NCI-H446 treated with DMSO at 0.1 percent for 48 hours (cell line): Measurements from ENCODE around the gene TSPAN3.

Source experiments
- DNase-seq: peaks from one replicate; lab custom pipeline; 2025; lab: John Stamatoyannopoulos, UW

The TSPAN3 gene

GRCh38 chr15:77084436-77084835 is 13.5 kb upstream of the TSPAN3 start:
- DNase-seq, result no peak

- DNase-seq, result peak; percentile 30
Observed at GRCh38 chr15:77083381-77084160, 12.7 kb upstream of the TSPAN3 start.

GRCh38 chr15:77081971-77082370 is 11.1 kb upstream of the TSPAN3 start:
- no peak for DNase-seq

- no peak for DNase-seq
Observed at GRCh38 chr15:77076323-77076915, 5.5 kb upstream of the TSPAN3 start.

- DNase-seq, result no peak
Observed at GRCh38 chr15:77075528-77075927, 4.6 kb upstream of the TSPAN3 start.

GRCh38 chr15:77074350-77074749 is 3.4 kb upstream of the TSPAN3 start:
- DNase-seq, result no peak

- DNase-seq, result no peak
Observed at GRCh38 chr15:77071305-77072223, 655 bp upstream of the TSPAN3 start.

GRCh38 chr15:77070180-77070494 is 772 bp downstream of the TSPAN3 start:
- DNase-seq, result no peak

- no peak for DNase-seq
Observed at GRCh38 chr15:77069521-77070121, 1.3 kb downstream of the TSPAN3 start.

GRCh38 chr15:77068633-77069032 is 2.3 kb downstream of the TSPAN3 start:
- DNase-seq, result no peak

GRCh38 chr15:77067691-77068367 is 3.1 kb downstream of the TSPAN3 start:
- DNase-seq, result no peak

- DNase-seq, result no peak
Observed at GRCh38 chr15:77066971-77067690, 3.8 kb downstream of the TSPAN3 start.

- DNase-seq, result no peak
Observed at GRCh38 chr15:77064539-77065308, 6.2 kb downstream of the TSPAN3 start.

- no peak for DNase-seq
Observed at GRCh38 chr15:77064063-77064462, 6.8 kb downstream of the TSPAN3 start.

- DNase-seq, result no peak
Observed at GRCh38 chr15:77063249-77063648, 7.7 kb downstream of the TSPAN3 start.

- peak; percentile 11 for DNase-seq
Observed at GRCh38 chr15:77060546-77060945, 10.4 kb downstream of the TSPAN3 start.

GRCh38 chr15:77059786-77060361 is 11.0 kb downstream of the TSPAN3 start:
- DNase-seq, result no peak

GRCh38 chr15:77058468-77058867 is 12.4 kb downstream of the TSPAN3 start:
- DNase-seq, result no peak

GRCh38 chr15:77057685-77058084 is 13.2 kb downstream of the TSPAN3 start:
- DNase-seq, result no peak

GRCh38 chr15:77057072-77057471 is 13.8 kb downstream of the TSPAN3 start:
- DNase-seq, result no peak
